ELF-1 (cell line): ENCODE results near the gene TFDP3.

Source experiments
- DNase-seq: peaks from one replicate; pipeline ENCODE4 v3.0.0-alpha.2; 2016; ENCODE audit warnings: low read depth, low spot score

Gene TFDP3

GRCh38 chrX:133185938-133186337 lies 32.2 kb downstream of the TFDP3 start:
- DNase-seq: no peak

GRCh38 chrX:133185119-133185518 lies 33.0 kb downstream of the TFDP3 start:
- DNase-seq: no peak

- DNase-seq: no peak
These were observed 34.3 kb downstream of the TFDP3 start for GRCh38 chrX:133183806-133184205.

GRCh38 chrX:133179500-133179899 lies 38.7 kb downstream of the TFDP3 start:
- no peak for DNase-seq

GRCh38 chrX:133177202-133177601 lies 41.0 kb downstream of the TFDP3 start:
- no peak for DNase-seq

- DNase-seq: no peak
These were observed 42.5 kb downstream of the TFDP3 start for GRCh38 chrX:133175605-133176004.

- DNase-seq: no peak
These were observed 43.0 kb downstream of the TFDP3 start for GRCh38 chrX:133175162-133175561.

- no peak for DNase-seq
These were observed 46.0 kb downstream of the TFDP3 start for GRCh38 chrX:133171962-133172708.
